CD4-positive, alpha-beta T cell treated with Interleukin-4 for 4 hours (primary cell): ENCODE measurements around the gene TST.

Source experiments
- DNase-seq: peaks from one replicate; pipeline ENCODE4 v3.0.0-alpha.2; 2020

TST gene

GRCh38 chr22:36979016-36979910 is 40.0 kb downstream of the TST start:
- DNase-seq, result no peak

- DNase-seq, result peak; percentile 83
These were observed 41.1 kb downstream of the TST start for GRCh38 chr22:36977947-36978660.

- peak; percentile 76 for DNase-seq
These were observed 41.8 kb downstream of the TST start for GRCh38 chr22:36977401-36977861.

- no peak for DNase-seq
These were observed 42.6 kb downstream of the TST start for GRCh38 chr22:36976606-36977005.

GRCh38 chr22:36971341-36972125 is 47.7 kb downstream of the TST start:
- no peak for DNase-seq

GRCh38 chr22:36968249-36968964 is 50.8 kb downstream of the TST start:
- DNase-seq, result no peak

GRCh38 chr22:36966851-36967540 is 52.3 kb downstream of the TST start:
- DNase-seq, result no peak

GRCh38 chr22:36965696-36966095 is 53.6 kb downstream of the TST start:
- no peak for DNase-seq

GRCh38 chr22:36964106-36964505 is 55.1 kb downstream of the TST start:
- no peak for DNase-seq

- no peak for DNase-seq
These were observed 55.9 kb downstream of the TST start for GRCh38 chr22:36963302-36963701.

- DNase-seq, result no peak
These were observed 57.6 kb downstream of the TST start for GRCh38 chr22:36961626-36962025.
